Occipital lobe (tissue), 2 donors: Measurements from ENCODE around the gene PTGER2. TPM values are rescaled to one million over a fixed set of nuclear protein-coding genes. Genes with fewer than 3 reads are reported as not detected.
A peak's percentile ranks its signal among the peaks of the same experiment; 100 is the strongest.

Source experiments
- DNase-seq: peaks from one replicate; lab custom pipeline; 2025; lab: John Stamatoyannopoulos, UW
- total RNA-seq: library from RNA; depleted of rRNA; stranded (reverse); fragments of >200 nt; gene quantifications from one replicate; pipeline ENCODE4 v1.2.3, GENCODE V29; 2014

The PTGER2 gene
- total RNA-seq, 1 donor from 2014 or later: not detected

GRCh38 chr14:52304248-52304904, 9.7 kb upstream of the PTGER2 start:
- no peak for DNase-seq

- no peak for DNase-seq
These were observed 9.1 kb upstream of the PTGER2 start for GRCh38 chr14:52305014-52305413.

- DNase-seq: no peak
These were observed 6.7 kb upstream of the PTGER2 start for GRCh38 chr14:52307376-52307775.

GRCh38 chr14:52307905-52308304, 6.2 kb upstream of the PTGER2 start:
- no peak for DNase-seq

GRCh38 chr14:52310541-52310940, 3.6 kb upstream of the PTGER2 start:
- no peak for DNase-seq

GRCh38 chr14:52312931-52313355, 1.2 kb upstream of the PTGER2 start:
- DNase-seq: no peak

- DNase-seq: no peak
These were observed 650 bp upstream of the PTGER2 start for GRCh38 chr14:52313462-52313861.

GRCh38 chr14:52314595-52315354, 663 bp downstream of the PTGER2 start:
- peak; percentile 7 for DNase-seq

GRCh38 chr14:52315355-52315718, 1.2 kb downstream of the PTGER2 start:
- DNase-seq: no peak

- DNase-seq: no peak
These were observed 4.0 kb downstream of the PTGER2 start for GRCh38 chr14:52318062-52318461.

GRCh38 chr14:52318826-52319645, 4.9 kb downstream of the PTGER2 start:
- DNase-seq: no peak

GRCh38 chr14:52319919-52320318, 5.8 kb downstream of the PTGER2 start:
- DNase-seq: no peak

- DNase-seq: no peak
These were observed 11.0 kb downstream of the PTGER2 start for GRCh38 chr14:52325126-52325525.

- DNase-seq: no peak
These were observed 11.5 kb downstream of the PTGER2 start for GRCh38 chr14:52325630-52326029.

- no peak for DNase-seq
These were observed 13.5 kb downstream of the PTGER2 start for GRCh38 chr14:52327374-52328226.

GRCh38 chr14:52328276-52328675, 14.2 kb downstream of the PTGER2 start:
- no peak for DNase-seq

GRCh38 chr14:52329678-52330369, 15.7 kb downstream of the PTGER2 start:
- DNase-seq: no peak

GRCh38 chr14:52332269-52332668, 18.2 kb downstream of the PTGER2 start:
- DNase-seq: no peak

GRCh38 chr14:52333108-52333507, 19.0 kb downstream of the PTGER2 start:
- no peak for DNase-seq

GRCh38 chr14:52333823-52334657, 19.9 kb downstream of the PTGER2 start:
- no peak for DNase-seq
